DND-41 (cell line): ENCODE results near the gene UCKL1.
A peak's percentile ranks its signal among the peaks of the same experiment; 100 is the strongest.

Source experiments
- ATAC-seq: fragments of 200-7000 bp; cut with Tn5 transposase; 3 replicates; pipeline ENCODE4 v1.9.1; 2021; ENCODE audit warnings: low read depth; ENCODE audit not compliant: insufficient read depth
- DNase-seq: peaks from one replicate; pipeline ENCODE4 v3.0.0-alpha.2; 2020
- H2AFZ ChIP-seq: 2 replicates; pipeline ENCODE4 v1.6.0; 2012; ENCODE audit warnings: low read depth, low read length
- H3K27ac ChIP-seq: 2 replicates; pipeline ENCODE4 v1.5.1; 2012; ENCODE audit warnings: low read length, inconsistent platforms
- H3K27me3 ChIP-seq: fragments of 200-600 bp; sonication (generic); 2 replicates; pipeline ENCODE4 v1.6.0; 2012; ENCODE audit warnings: low read length, mild to moderate bottlenecking, inconsistent platforms; ENCODE audit not compliant: insufficient read depth, poor library complexity
- H3K36me3 ChIP-seq: 2 replicates; pipeline ENCODE4 v1.5.1; 2012; ENCODE audit warnings: low read length, inconsistent platforms; ENCODE audit not compliant: insufficient read depth
- H3K4me1 ChIP-seq: 2 replicates; pipeline ENCODE4 v1.5.1; 2012; ENCODE audit warnings: mild to moderate bottlenecking, low read length; ENCODE audit not compliant: insufficient read depth
- H3K4me2 ChIP-seq: 2 replicates; pipeline ENCODE4 v1.6.0; 2012; ENCODE audit warnings: mild to moderate bottlenecking, moderate library complexity, low read length, inconsistent platforms; ENCODE audit not compliant: insufficient read depth
- H3K4me3 ChIP-seq, 2 experiments: fragments of 200-600 bp in 1 of 2; shearing (Covaris generic) in 1 of 2; 2 replicates each; pipeline ENCODE4 v1.5.1; 2012 to 2016; ENCODE audit warnings: inconsistent platforms in 2 of 2, low read length in 2 of 2, mild to moderate bottlenecking in 2 of 2, low read depth in 1 of 2, moderate library complexity in 1 of 2
- H3K79me2 ChIP-seq: 2 replicates; pipeline ENCODE4 v1.6.0; 2012; ENCODE audit warnings: low read length, inconsistent platforms; ENCODE audit not compliant: insufficient read depth
- H3K9ac ChIP-seq: 2 replicates; pipeline ENCODE4 v1.6.0; 2012; ENCODE audit warnings: low read depth, mild to moderate bottlenecking, inconsistent platforms, low read length, moderate library complexity
- H3K9me3 ChIP-seq: 2 replicates; pipeline ENCODE4 v1.5.1; 2012; ENCODE audit warnings: low read length, moderate library complexity, mild to moderate bottlenecking, inconsistent platforms; ENCODE audit not compliant: insufficient read depth, severe bottlenecking
- H4K20me1 ChIP-seq: 2 replicates; pipeline ENCODE4 v1.6.0; 2012; ENCODE audit warnings: low read length; ENCODE audit not compliant: insufficient read depth
- CTCF ChIP-seq: IDR thresholded peaks from 2 replicates; pipeline ENCODE4 v1.5.1; 2012; ENCODE audit warnings: borderline replicate concordance, low read length, moderate library complexity, mild to moderate bottlenecking; ENCODE audit not compliant: poor library complexity, severe bottlenecking; ENCODE audit errors: extremely low read depth
- EZH2 ChIP-seq: IDR thresholded peaks from 3 replicates; pipeline ENCODE4 v1.6.1; 2012; ENCODE audit warnings: borderline replicate concordance, low read depth, mild to moderate bottlenecking, moderate library complexity, low read length, inconsistent platforms; ENCODE audit not compliant: severe bottlenecking

Gene UCKL1

GRCh38 chr20:63957690-63958441 lies 1.6 kb upstream of the UCKL1 start:
- ATAC-seq = no peak

GRCh38 chr20:63957004-63957689 lies 931 bp upstream of the UCKL1 start:
- Histone ChIP-seq H4K20me1 (peaks cover 60% of the 10 kb centered on the region), H3K4me3 (no peak overlapping the region), H3K27me3 (no peaks in the 10 kb centered on the region), H2AFZ (no peak overlapping the region), H3K27ac (no peak overlapping the region; the same call in 1 of the 2 replicates), H3K79me2 (peaks cover 40% of the 10 kb centered on the region), H3K9ac (no peak overlapping the region), H3K4me1 (peaks cover 29% of the 10 kb centered on the region), H3K4me2 (peak overlapping the region; percentile 36; the same call in 1 of the 2 replicates), H3K9me3 (no peaks in the 10 kb centered on the region), H3K36me3 (peaks cover 70% of the 10 kb centered on the region)
- DNase-seq (no peak), ATAC-seq (no peak)
- TF ChIP-seq EZH2 (no peak), CTCF (no peak)

More at GRCh38 chr20:63957690-63958441, 1.6 kb upstream of the UCKL1 start:
- TF ChIP-seq EZH2 (no peak), CTCF (no peak)
- no peak overlapping the region for H3K9ac ChIP-seq
- H3K36me3 ChIP-seq = peaks cover 71% of the 10 kb centered on the region
- H3K4me2 ChIP-seq = no peak overlapping the region
- H3K4me3 ChIP-seq = no peak overlapping the region
- peaks cover 56% of the 10 kb centered on the region for H4K20me1 ChIP-seq
- peaks cover 29% of the 10 kb centered on the region for H3K4me1 ChIP-seq
- H2AFZ ChIP-seq = no peak overlapping the region
- DNase-seq = no peak
- peaks cover 2% of the 10 kb centered on the region for H3K9me3 ChIP-seq
- H3K27me3 ChIP-seq = no peaks in the 10 kb centered on the region
- H3K79me2 ChIP-seq = peaks cover 38% of the 10 kb centered on the region
- H3K27ac ChIP-seq = no peak overlapping the region

GRCh38 chr20:63956664-63957003 lies 418 bp upstream of the UCKL1 start:
- Histone ChIP-seq H3K4me3 (no peak overlapping the region), H3K4me1 (peaks cover 29% of the 10 kb centered on the region), H3K4me2 (peak overlapping the region; percentile 36; the same call in 1 of the 2 replicates), H3K9me3 (no peaks in the 10 kb centered on the region), H3K9ac (no peak overlapping the region), H3K27ac (no peak overlapping the region), H3K36me3 (peaks cover 67% of the 10 kb centered on the region), H3K27me3 (no peaks in the 10 kb centered on the region), H3K79me2 (peaks cover 45% of the 10 kb centered on the region), H4K20me1 (peaks cover 64% of the 10 kb centered on the region), H2AFZ (no peak overlapping the region)
- DNase-seq (no peak), ATAC-seq (no peak)
- TF ChIP-seq CTCF (no peak), EZH2 (no peak)
